Occipital lobe (tissue), 2 donors: ENCODE data around the gene CHRNB2. TPM values are rescaled to one million over a fixed set of nuclear protein-coding genes. Genes with fewer than 3 reads are reported as not detected.
A peak's percentile ranks its signal among the peaks of the same experiment; 100 is the strongest.

ENCODE experiments used
- DNase-seq: peaks from one replicate; lab custom pipeline; 2025; lab: John Stamatoyannopoulos, UW
- total RNA-seq: library from RNA; depleted of rRNA; stranded (reverse); fragments of >200 nt; gene quantifications from one replicate; pipeline ENCODE4 v1.2.3, GENCODE V29; 2014

Gene CHRNB2
- total RNA-seq, 1 donor from 2014 or later, result 20.4 TPM

DNA sequence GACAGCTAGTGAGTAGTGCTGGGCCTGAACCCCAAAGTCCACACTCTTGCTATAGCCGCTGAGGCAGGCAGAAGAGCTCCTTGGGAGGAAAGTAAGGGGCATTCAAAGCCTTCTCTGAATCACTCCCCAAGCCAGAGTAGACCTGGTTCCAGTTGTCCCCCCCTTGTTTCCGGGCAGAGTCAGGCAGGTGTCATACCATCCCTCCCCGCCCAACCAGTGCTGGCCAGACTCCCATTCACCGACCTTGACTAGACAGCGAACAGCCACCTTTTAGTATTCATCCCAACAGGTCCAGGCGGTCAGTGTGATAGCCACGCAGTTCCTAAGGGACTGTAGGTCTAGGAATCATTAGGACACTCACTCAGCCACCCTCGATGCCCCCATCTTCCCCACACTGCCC lies 11.8 kb downstream of the CHRNB2 start:
- DNase-seq, result no peak

DNA sequence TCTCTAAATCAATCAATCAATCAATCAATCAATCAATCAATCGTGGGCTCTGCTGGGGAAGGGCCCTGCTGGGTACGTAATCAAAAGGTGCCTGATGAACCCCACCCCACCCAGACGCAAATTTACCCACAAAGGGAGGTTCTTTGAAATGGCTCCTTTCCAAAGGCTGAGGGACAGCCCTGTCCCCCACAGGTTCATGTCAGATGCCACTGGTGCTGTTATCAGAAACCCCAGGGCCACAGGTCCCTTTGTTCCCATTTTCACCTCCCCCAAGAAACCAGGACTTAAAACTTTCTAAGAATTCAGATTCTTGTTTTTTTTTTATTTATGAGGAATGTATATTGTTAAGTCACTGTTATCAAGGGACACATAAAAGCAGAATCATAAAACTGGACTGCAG lies 14.2 kb downstream of the CHRNB2 start:
- no peak for DNase-seq

DNA sequence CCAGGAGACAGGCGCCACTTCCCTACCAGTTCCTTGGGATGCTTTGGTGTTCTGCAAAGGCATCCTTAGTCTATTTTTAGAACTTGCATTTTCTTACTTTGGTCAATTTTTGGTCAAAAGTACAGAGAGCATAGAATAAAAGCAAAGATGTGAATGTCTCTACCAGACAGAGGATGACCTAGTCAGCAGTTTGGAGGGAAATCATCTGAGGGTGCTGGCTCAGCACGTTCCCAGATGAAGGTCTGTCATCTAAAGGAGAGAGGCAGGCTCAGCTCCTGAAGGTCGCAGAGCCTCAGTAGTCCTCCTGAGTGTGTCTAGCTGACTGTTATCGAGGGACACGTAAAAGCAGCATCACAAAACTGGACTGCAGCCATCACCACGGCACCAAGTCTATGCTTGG lies 15.3 kb downstream of the CHRNB2 start:
- no peak for DNase-seq

GRCh38 chr1:154583773-154584172 lies 16.2 kb downstream of the CHRNB2 start:
- DNase-seq, result no peak

GRCh38 chr1:154584267-154584994 lies 16.9 kb downstream of the CHRNB2 start:
- no peak for DNase-seq

GRCh38 chr1:154586231-154586630 lies 18.7 kb downstream of the CHRNB2 start:
- DNase-seq, result no peak

- DNase-seq, result no peak
Measured at GRCh38 chr1:154586641-154587040, 19.1 kb downstream of the CHRNB2 start.

- DNase-seq, result no peak
Measured at GRCh38 chr1:154589780-154590179, 22.2 kb downstream of the CHRNB2 start.

GRCh38 chr1:154590756-154591155 lies 23.2 kb downstream of the CHRNB2 start:
- DNase-seq, result no peak

- DNase-seq, result no peak
Measured at GRCh38 chr1:154591206-154591605, 23.6 kb downstream of the CHRNB2 start.

GRCh38 chr1:154593390-154593789 lies 25.8 kb downstream of the CHRNB2 start:
- no peak for DNase-seq

DNA sequence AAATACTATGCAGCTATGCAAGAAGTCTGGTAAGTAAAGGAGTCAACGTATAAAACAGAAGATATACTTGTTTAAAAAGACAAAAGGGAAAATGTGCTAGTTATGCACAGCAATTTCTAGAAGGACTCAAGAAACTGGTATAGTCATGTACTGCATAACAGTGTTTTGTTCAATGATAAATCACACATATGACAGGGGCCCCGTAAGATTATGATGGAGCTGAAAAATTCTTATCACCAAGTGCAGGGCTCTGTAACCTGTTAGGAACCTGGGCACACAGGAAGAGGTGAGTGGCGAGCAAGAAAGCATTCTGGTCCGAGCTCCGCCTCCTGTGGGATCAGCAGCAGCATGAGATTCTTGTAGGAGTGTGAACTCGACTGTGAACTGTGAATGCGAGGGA lies 27.2 kb downstream of the CHRNB2 start:
- DNase-seq, result no peak

DNA sequence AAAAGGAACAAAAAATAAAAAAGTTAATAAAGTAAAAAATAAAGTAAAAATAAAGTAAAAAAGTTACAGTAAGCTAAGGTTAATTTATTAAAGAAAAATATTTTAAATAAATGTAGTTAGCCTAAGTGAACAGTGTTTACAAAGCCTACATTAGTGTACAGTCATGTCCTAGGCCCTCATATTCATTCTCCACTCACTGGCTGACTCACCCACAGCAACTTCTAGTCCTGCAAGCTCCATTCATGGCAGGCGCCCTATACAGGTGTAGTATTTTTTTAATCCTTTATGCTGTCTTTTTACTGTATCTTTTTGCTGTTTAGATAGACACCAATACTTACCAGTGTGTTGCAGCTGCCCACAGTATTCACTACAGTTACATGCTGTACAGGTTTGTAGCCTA lies 28.0 kb downstream of the CHRNB2 start:
- no peak for DNase-seq

DNA sequence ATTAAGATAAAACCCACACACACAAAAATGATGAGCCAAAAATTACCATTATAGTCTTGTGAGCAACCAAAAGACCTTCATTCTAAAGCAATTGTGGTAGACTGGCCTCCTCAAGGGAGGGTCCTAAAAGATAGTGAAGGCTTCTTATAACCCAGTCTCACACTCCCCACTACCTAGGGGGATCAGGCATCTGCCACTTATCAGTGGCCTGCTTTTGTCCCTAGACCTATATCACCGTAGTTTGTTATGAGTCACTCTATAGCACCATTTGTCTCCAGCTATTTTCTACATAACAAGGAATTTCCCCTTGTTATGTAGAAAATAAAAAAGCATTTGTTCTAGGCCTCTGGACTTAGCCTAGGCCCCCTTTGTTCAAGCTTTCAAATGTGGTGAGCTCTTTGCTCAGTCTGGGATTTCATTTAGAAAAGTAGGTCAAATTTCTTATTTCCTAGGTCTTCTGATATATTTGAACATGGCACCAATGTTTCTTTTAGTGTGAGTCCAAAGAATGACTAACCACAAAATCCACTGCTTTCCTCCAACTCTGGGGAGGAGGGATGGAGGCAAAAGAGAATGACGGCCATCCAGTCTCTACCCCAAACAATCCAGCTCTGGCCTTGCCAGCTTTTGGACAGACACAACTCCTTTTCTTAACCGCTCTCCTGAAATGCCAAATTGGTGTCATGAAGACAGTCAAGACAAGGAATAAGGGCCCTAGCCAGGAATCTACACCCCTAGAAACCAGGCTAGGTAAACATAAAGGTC lies 31.5 kb downstream of the CHRNB2 start:
- DNase-seq, result peak; percentile 49

DNA sequence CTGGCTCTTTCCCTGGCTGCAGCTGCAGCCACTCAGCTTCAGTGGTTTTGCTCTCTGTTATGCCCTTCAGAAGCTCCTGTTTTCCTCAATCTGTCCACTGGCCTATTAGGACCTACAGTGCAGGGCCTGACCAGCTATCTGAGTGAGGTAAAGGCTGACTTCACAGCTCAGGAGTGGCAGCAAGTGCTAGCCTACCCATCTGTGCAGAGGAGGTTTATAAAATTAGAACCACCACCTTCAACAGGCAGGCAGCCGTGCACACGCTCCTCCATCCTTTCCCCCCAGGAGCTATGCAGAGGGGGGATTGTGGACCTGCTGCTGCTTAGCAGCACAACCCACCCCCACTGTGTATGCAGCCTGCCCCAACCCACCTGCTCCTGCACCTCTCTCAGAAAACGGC lies 32.1 kb downstream of the CHRNB2 start:
- peak; percentile 49 for DNase-seq

GRCh38 chr1:154603317-154603716 lies 35.7 kb downstream of the CHRNB2 start:
- no peak for DNase-seq

DNA sequence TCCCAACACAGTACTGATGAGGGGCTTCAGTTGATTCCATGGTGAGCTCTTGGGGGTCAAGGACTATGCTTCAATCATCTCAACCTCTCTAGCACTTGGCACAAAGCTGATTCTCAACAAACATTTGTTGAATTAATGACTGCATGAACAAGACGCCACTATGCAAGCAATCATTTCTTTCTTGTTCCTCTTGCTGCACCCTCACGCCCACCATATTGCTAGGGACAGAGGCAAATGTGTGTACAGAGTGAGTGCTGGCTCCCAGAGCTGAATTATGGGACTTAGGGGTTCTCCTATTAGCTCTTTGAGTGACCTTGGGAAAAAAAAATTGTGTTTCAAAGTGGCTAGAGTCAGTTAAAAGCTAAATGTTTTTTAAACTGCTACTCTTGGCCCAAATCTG lies 38.0 kb downstream of the CHRNB2 start:
- no peak for DNase-seq

- DNase-seq, result no peak
Measured at GRCh38 chr1:154607106-154607608, 39.6 kb downstream of the CHRNB2 start.

DNA sequence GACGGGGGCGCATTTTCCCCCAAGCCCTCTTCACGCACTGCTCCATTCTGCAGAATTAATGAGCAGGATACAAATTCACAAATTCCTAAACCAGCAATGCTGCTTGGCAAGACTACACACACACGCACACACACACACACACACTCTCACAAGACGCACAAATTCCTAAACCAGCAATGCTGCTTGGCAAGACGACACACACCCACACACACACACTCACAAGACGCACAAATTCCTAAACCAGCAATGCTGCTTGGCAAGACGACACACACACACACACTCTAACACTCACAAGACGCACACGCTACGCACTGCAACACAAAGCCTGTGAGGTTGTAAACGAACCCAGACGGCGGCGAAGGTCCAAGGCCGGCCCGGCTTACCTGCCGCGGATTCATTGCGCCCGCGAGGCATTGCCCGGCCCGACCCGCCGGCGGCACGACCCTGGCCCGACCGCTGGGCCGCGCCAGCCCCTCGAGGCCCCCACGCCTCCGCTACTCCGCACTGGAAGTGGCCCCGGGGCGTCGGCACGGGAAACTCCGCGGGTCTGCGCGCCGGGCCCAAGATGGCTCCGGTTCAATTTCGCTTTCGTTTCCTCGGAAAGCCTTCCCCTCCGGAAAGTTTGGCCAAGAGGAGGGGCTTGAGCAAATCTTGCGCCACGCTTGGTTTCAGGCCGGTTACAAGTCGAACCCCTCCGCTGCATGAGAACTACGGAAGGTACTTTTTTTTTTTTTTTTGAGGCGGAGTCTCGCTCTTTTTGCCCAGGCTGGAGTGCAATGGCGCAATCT lies 40.2 kb downstream of the CHRNB2 start, which contains the start of gene ADAR:
ADAR (minus strand) TSS at position 578 of the 788 bp plus-strand sequence; CDS start at position 398, 180 bp downstream.
- DNase-seq, result peak; percentile 60

- DNase-seq, result peak; percentile 34
Measured at GRCh38 chr1:154608397-154609270, 41.1 kb downstream of the CHRNB2 start.
